HCEC 1CT (cell line): Measurements from ENCODE around the gene RBM19.

Experiments used
- DNase-seq: peaks from one replicate; pipeline ENCODE4 v3.0.0-alpha.2; 2017

The RBM19 gene

GRCh38 chr12:113796852-113797534 lies 169.1 kb downstream of the RBM19 start:
- no peak for DNase-seq

- DNase-seq: no peak
Measured at GRCh38 chr12:113796066-113796827, 169.9 kb downstream of the RBM19 start.

- no peak for DNase-seq
Measured at GRCh38 chr12:113795445-113795844, 170.7 kb downstream of the RBM19 start.

- DNase-seq: no peak
Measured at GRCh38 chr12:113794774-113795173, 171.4 kb downstream of the RBM19 start.

- DNase-seq: no peak
Measured at GRCh38 chr12:113793250-113793649, 172.9 kb downstream of the RBM19 start.

- no peak for DNase-seq
Measured at GRCh38 chr12:113792450-113792849, 173.7 kb downstream of the RBM19 start.

- peak; percentile 52 for DNase-seq
Measured at GRCh38 chr12:113788020-113788856, 177.9 kb downstream of the RBM19 start.

- DNase-seq: no peak
Measured at GRCh38 chr12:113786107-113786506, 180.0 kb downstream of the RBM19 start.

GRCh38 chr12:113783811-113784210 lies 182.3 kb downstream of the RBM19 start:
- DNase-seq: no peak

- DNase-seq: no peak
Measured at GRCh38 chr12:113782873-113783272, 183.3 kb downstream of the RBM19 start.

- DNase-seq: peak; percentile 80
Measured at GRCh38 chr12:113781415-113782198, 184.5 kb downstream of the RBM19 start.

- DNase-seq: no peak
Measured at GRCh38 chr12:113779774-113780173, 186.4 kb downstream of the RBM19 start.

GRCh38 chr12:113778432-113779132 lies 187.5 kb downstream of the RBM19 start:
- no peak for DNase-seq

- no peak for DNase-seq
Measured at GRCh38 chr12:113777751-113778150, 188.4 kb downstream of the RBM19 start.

- no peak for DNase-seq
Measured at GRCh38 chr12:113776536-113776935, 189.6 kb downstream of the RBM19 start.

- no peak for DNase-seq
Measured at GRCh38 chr12:113774526-113774925, 191.6 kb downstream of the RBM19 start.

GRCh38 chr12:113772505-113773030 lies 193.6 kb downstream of the RBM19 start:
- DNase-seq: no peak

- no peak for DNase-seq
Measured at GRCh38 chr12:113770389-113770865, 195.7 kb downstream of the RBM19 start.

GRCh38 chr12:113769305-113769704 lies 196.8 kb downstream of the RBM19 start:
- DNase-seq: no peak

- no peak for DNase-seq
Measured at GRCh38 chr12:113768850-113769249, 197.3 kb downstream of the RBM19 start.
